BLaER1 treated with 17β-estradiol and CSF1 and Interleukin-3, amounts not matched to agents 10 nM and 100 nM (cell line): Measurements from ENCODE around the gene OPN1LW.
"Not testable (repeated sequence)": the region's sequence is repeated elsewhere in the genome, so short reads cannot be mapped to it uniquely, and the experiment has no call there.

Experiments
- H3K27ac ChIP-seq, 11 experiments: shearing (Covaris generic); formaldehyde crosslinking; 2 replicates each; pipeline ENCODE4 v1.8.1; 2022
- H3K27me3 ChIP-seq, 11 experiments: shearing (Covaris generic); formaldehyde crosslinking; 2 replicates each; pipeline ENCODE4 v1.8.1; 2022
- H3K36me3 ChIP-seq, 11 experiments: shearing (Covaris generic); formaldehyde crosslinking; 2 replicates each; pipeline ENCODE4 v1.8.1; 2022
- H3K4me1 ChIP-seq, 10 experiments: shearing (Covaris generic); formaldehyde crosslinking; 2 replicates each; pipeline ENCODE4 v1.8.1; 2022
- H3K4me2 ChIP-seq, 11 experiments: shearing (Covaris generic); formaldehyde crosslinking; 2 replicates each; pipeline ENCODE4 v1.8.1; 2022
- H3K4me3 ChIP-seq, 10 experiments: shearing (Covaris generic); formaldehyde crosslinking; 2 replicates each; pipeline ENCODE4 v1.8.1; 2022
- H3K9ac ChIP-seq, 11 experiments: shearing (Covaris generic); formaldehyde crosslinking; 2 replicates each; pipeline ENCODE4 v1.8.1; 2022
- H3K9me3 ChIP-seq, 11 experiments: shearing (Covaris generic); formaldehyde crosslinking; replicated peaks in 1 of 11; 2 replicates each; pipeline ENCODE4 v1.8.1; 2022
- H4K20me1 ChIP-seq, 11 experiments: shearing (Covaris generic); formaldehyde crosslinking; 2 replicates each; pipeline ENCODE4 v1.8.1; 2022
- Cebpa-rat ChIP-seq, 11 experiments: shearing (Covaris generic); IDR thresholded peaks; 2 replicates each; pipeline ENCODE4 v1.8.1; 2022

Gene OPN1LW

DNA sequence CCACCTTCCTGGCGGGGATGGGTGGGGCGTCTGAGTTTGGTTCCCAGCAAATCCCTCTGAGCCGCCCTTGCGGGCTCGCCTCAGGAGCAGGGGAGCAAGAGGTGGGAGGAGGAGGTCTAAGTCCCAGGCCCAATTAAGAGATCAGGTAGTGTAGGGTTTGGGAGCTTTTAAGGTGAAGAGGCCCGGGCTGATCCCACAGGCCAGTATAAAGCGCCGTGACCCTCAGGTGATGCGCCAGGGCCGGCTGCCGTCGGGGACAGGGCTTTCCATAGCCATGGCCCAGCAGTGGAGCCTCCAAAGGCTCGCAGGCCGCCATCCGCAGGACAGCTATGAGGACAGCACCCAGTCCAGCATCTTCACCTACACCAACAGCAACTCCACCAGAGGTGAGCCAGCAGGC lies at the start of gene OPN1LW:
TSS of gene OPN1LW (plus strand) at position 234 of the 400 bp plus-strand sequence. CDS start at position 275, 41 bp downstream.
- H3K9me3 ChIP-seq = peaks cover 0 to 25% (median 6%) of the 10 kb centered on the region in 11 experiments; a peak in 10 of 22 replicates
- H3K4me3 ChIP-seq, H4K20me1 ChIP-seq, H3K4me2 ChIP-seq, H3K36me3 ChIP-seq, H3K4me1 ChIP-seq, H3K27ac ChIP-seq, H3K9ac ChIP-seq: not testable (repeated sequence)
- H3K27me3 ChIP-seq = peaks cover 5 to 59% (median 40%) of the 10 kb centered on the region in 11 experiments; a peak in 21 of 22 replicates

DNA sequence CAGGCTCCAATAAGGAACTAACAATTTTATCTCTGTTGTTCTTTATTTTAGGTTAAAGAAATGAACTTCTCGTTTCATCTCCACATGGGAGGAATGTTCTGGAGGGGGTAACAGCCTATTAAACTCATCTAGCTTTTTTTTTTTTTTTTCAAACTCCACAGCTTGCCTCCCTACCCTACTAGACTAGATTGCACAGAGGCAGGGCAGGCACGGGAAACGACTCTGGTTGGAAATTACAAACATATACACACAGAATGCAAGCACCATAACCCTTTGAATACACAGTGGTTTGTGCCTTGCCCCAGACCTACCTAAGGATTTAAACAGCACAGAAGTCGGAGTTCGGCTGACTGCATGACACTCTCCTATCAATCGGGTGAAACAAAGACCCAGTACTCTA lies 49.2 kb upstream of the OPN1LW start:
- peaks cover 0 to 36% (median 14%) of the 10 kb centered on the region in 11 experiments; a peak in 14 of 22 replicates for H3K9me3 ChIP-seq
- H4K20me1 ChIP-seq = peaks cover 64 to 70% (median 70%) of the 10 kb centered on the region in 11 experiments
- no peak for TF ChIP-seq Cebpa-rat (IDR thresholded peaks at IDR 0.05)
- no peak overlapping the region; a peak in 1 of 22 replicates for H3K27ac ChIP-seq
- H3K36me3 ChIP-seq = peaks cover 0 to 21% (median 12%) of the 10 kb centered on the region in 11 experiments; a peak in 10 of 22 replicates
- peak overlapping the region in 1 of 11 experiments; percentile 32; a peak in 1 of 22 replicates for H3K9ac ChIP-seq
- H3K4me3 ChIP-seq = peak overlapping the region in 2 of 10 experiments; percentile 12 to 72; a peak in 1 of 20 replicates
- peaks cover 30 to 52% (median 35%) of the 10 kb centered on the region in 10 experiments for H3K4me1 ChIP-seq
- H3K27me3 ChIP-seq = peaks cover 78 to 91% (median 87%) of the 10 kb centered on the region in 11 experiments
- peak overlapping the region; percentile 47 to 85 (median 77); a peak in 21 of 22 replicates for H3K4me2 ChIP-seq

DNA sequence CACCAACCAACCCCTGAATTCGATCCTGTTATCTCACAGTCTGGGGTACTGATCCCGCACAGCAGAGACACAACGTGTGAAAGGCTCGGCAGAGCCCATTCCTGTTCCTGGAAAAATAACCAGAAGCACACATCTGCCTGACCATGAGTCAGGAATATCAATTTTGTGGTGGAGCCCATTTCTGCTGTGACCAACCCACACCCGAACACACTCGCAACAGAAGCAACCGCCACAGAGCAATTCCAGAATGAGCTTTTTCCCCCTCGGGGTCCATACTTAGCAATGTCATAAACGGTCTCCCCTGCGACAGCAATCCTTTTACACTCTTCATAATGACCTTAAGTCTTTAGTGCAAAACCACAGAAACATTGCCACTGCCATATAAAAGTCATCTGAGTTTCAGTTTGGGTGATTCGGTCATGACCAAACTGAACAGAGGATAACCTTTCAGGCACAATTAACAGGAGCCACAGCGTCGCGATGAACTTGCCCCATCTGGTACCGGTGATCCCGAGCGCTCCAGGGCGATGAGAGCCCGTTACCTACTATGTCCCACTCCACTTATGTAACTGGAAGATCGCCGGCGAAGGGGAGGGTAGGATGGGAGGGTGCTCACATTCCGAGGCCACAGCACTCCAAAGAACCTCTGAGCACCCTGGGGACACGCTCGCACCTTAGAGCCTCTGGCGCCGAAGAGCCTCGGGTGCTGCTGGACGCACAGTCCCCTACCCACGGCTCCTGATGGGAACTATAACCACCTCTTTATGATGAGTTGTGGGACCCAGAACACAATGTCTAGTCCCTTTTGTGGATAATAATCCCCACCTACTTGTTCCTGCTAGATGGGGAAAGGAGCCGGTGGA lies 47.7 kb upstream of the OPN1LW start:
- H3K4me3 ChIP-seq = peak overlapping the region; percentile 52 to 78 (median 71)
- peaks cover 54 to 55% (median 55%) of the 10 kb centered on the region in 11 experiments for H4K20me1 ChIP-seq

DNA sequence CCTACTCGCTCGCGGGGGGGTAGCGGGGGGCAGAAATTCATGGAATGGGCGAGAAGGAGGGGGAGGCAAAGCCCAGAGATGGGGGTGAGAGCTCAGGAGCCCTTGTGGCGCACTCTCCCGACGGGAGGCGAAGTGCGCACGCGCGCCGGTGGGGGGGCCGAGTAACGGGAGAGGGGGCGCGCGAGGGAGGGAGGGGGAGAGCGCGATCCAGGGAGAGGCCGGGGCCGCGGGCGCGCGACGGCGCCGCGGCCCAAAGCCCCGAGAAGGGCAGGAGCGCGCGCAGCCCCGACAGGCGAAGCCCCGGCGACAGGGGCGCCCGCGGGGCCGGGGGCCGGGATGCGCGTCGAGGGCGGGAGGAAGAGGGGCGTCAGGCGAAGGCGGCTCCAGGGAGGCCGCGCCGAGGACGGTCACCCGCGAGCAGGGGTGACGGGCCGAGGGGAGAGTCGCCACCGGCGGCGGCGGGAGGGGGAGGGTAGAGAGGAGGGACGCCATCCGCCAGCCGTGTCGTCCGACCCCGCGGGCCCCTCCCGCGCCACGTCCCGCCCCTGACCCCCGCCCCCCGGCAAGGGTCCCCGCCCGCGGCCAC lies 46.9 kb upstream of the OPN1LW start:
- Histone ChIP-seq H3K4me1 (peaks cover 30 to 45% (median 35%) of the 10 kb centered on the region in 10 experiments), H3K27ac (peak overlapping the region; percentile 86 to 96 (median 88)), H3K36me3 (peaks cover 0 to under 1% (median 0%) of the 10 kb centered on the region in 11 experiments; a peak in 3 of 22 replicates), H3K27me3 (peaks cover 77 to 91% (median 86%) of the 10 kb centered on the region in 11 experiments), H3K4me2 (peak overlapping the region; percentile 47 to 85 (median 77); a peak in 21 of 22 replicates), H4K20me1 (peaks cover 47 to 48% (median 47%) of the 10 kb centered on the region in 11 experiments), H3K9me3 (peaks cover 0 to 36% (median 14%) of the 10 kb centered on the region in 11 experiments; a peak in 15 of 22 replicates), H3K4me3 (peak overlapping the region; percentile 52 to 78 (median 71)), H3K9ac (peak overlapping the region; percentile 88 to 96 (median 92))
- TF ChIP-seq Cebpa-rat (IDR thresholded peaks at IDR 0.05) = no peak

More for the DNA sequence above, 47.7 kb upstream of the OPN1LW start:
- Histone ChIP-seq H3K4me1 (peaks cover 30 to 52% (median 35%) of the 10 kb centered on the region in 10 experiments), H3K27ac (peak overlapping the region; percentile 86 to 96 (median 88)), H3K36me3 (peaks cover 0 to 8% (median 4%) of the 10 kb centered on the region in 11 experiments; a peak in 9 of 22 replicates), H3K27me3 (peaks cover 78 to 91% (median 87%) of the 10 kb centered on the region in 11 experiments), H3K4me2 (peak overlapping the region; percentile 47 to 85 (median 77)), H3K9me3 (peaks cover 0 to 36% (median 14%) of the 10 kb centered on the region in 11 experiments; a peak in 14 of 22 replicates), H3K9ac (peak overlapping the region; percentile 88 to 96 (median 92))
- no peak for TF ChIP-seq Cebpa-rat (IDR thresholded peaks at IDR 0.05)

DNA sequence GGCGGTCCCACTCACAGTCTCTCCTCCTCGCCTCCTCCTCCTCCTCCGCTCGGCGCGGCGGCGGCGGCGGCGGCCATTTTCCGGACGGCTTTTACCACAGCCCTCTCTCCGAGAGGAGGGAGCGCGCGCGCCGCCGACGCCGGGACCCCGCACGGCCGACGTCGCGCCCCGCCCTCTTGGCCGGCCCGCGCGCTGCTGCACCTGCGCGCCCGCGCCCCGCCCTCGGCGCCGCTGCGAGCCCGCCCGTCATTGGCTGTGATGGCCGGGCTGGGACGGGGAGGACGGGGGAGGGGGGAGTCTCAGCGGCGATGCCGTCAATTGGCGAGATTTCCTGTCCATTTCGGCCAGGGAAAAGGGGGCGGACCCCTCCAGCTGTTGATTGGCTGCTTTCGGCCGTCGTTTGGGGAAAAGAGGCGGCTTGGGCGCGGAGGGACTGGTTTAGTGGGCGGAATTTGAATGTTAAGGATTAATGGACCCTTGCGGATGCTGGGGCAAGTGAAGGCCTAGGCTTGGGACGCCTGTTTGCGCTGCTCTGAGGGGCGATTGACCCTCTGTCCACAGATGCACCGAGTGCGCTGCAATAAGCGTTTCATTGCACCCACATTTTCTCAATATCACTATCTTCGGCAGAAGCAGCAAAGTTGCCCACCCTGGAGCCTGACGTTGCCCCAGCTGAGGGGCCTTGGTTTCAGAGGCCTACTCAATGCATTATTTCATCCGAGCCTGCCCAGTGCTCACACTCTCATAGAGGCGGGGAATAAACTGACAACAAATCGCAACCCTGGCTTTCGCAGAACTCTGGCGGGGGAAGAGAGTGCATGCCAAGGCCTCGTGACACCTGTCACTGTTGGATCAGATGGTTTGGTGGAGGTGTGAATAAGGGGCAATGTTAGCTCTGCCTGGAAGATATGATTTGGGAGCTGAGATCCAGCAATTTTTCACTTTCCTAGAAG lies 46.2 kb upstream of the OPN1LW start, which contains the start of gene MECP2:
TSS of gene MECP2 (minus strand) at position 129 of the 953 bp plus-strand sequence.
- peak within 1 kb of the TSS; percentile 52 to 78 (median 71) for H3K4me3 ChIP-seq
- peak within 1 kb of the TSS; percentile 71 to 85 (median 79) for H3K4me2 ChIP-seq
- H3K36me3 ChIP-seq = no peaks in the 10 kb centered on the region; a peak in 1 of 22 replicates
- peak within 1 kb of the TSS; percentile 86 to 96 (median 88) for H3K27ac ChIP-seq
- peaks cover 77 to 91% (median 86%) of the 10 kb centered on the region in 11 experiments for H3K27me3 ChIP-seq
- H3K4me1 ChIP-seq = peaks cover 30 to 39% (median 33%) of the 10 kb centered on the region in 10 experiments
- peaks cover 39 to 40% (median 40%) of the 10 kb centered on the region in 11 experiments for H4K20me1 ChIP-seq
- TF ChIP-seq Cebpa-rat (IDR thresholded peaks at IDR 0.05) = no peak
- peaks cover 0 to 39% (median 15%) of the 10 kb centered on the region in 11 experiments; a peak in 15 of 22 replicates for H3K9me3 ChIP-seq
- H3K9ac ChIP-seq = peak within 1 kb of the TSS; percentile 88 to 96 (median 92)

DNA sequence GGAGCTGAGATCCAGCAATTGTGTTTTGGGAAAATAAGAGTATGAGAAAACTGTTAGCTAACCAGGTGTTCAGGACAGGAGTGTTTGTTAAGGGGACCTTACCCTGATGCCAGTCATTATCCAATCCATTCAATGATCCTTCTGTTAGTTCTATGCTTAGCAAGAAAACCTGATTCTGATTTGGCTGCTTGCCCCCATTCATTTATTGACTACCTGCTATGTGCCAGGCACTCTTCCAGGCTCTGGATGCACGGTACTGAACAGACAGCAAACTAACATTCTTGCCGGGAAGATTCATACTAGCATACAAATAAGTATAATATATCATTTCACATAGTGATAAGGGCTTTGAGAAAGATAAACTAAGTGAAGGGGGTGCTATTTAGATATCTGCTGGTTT lies 45.5 kb upstream of the OPN1LW start:
- peak overlapping the region; percentile 60 to 82 (median 68); a peak in 19 of 22 replicates for H3K4me2 ChIP-seq
- H3K4me3 ChIP-seq = no peak overlapping the region
- H3K36me3 ChIP-seq = no peaks in the 10 kb centered on the region; a peak in 1 of 22 replicates
- peaks cover 26 to 34% (median 31%) of the 10 kb centered on the region in 10 experiments for H3K4me1 ChIP-seq
- 0 out of 22 replicates have a peak overlapping the region, but pooled peaks of 1 of the 11 experiments have one; percentile 22 for H3K27ac ChIP-seq
- H3K9ac ChIP-seq = peak overlapping the region in 4 of 11 experiments; percentile 61 to 64 (median 62); a peak in 5 of 22 replicates
- H3K9me3 ChIP-seq = peaks cover 0 to 41% (median 15%) of the 10 kb centered on the region in 11 experiments; a peak in 15 of 22 replicates
- peaks cover 75 to 91% (median 87%) of the 10 kb centered on the region in 11 experiments for H3K27me3 ChIP-seq
- peaks cover 32 to 33% (median 33%) of the 10 kb centered on the region in 11 experiments for H4K20me1 ChIP-seq
- TF ChIP-seq Cebpa-rat (IDR thresholded peaks at IDR 0.05) = no peak

DNA sequence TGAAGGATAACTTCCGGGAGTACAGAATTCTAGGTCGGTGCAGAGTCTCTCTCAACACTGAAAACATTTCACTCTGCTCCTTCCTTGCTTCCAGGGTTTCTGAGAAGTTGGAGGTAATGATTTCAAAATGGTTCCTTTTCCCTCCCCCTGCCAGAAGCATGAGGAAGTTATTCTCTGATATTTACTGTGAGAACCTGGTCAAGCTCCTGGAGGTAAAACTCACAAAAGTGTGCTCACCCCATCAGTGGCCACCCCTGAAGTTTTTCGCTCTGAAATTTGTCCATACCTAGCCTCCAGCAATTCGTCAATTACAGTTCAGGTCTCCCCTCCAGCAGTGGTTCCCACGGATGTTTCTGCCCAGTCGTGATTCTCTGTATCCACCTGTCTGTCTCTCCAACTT lies 30.3 kb upstream of the OPN1LW start:
- H3K36me3 ChIP-seq = no peaks in the 10 kb centered on the region
- peaks cover 0 to 15% (median 0%) of the 10 kb centered on the region in 10 experiments; a peak in 7 of 20 replicates for H3K4me1 ChIP-seq
- peaks cover 9 to 29% (median 15%) of the 10 kb centered on the region in 11 experiments; a peak in 21 of 22 replicates for H3K9me3 ChIP-seq
- H3K27ac ChIP-seq = no peak overlapping the region
- no peak overlapping the region for H3K9ac ChIP-seq
- peaks cover 91 to 100% (median 99%) of the 10 kb centered on the region in 11 experiments for H3K27me3 ChIP-seq
- TF ChIP-seq Cebpa-rat (IDR thresholded peaks at IDR 0.05) = no peak
- no peak overlapping the region for H3K4me3 ChIP-seq
- peaks cover 0 to 12% (median 0%) of the 10 kb centered on the region in 11 experiments; a peak in 1 of 22 replicates for H4K20me1 ChIP-seq
- H3K4me2 ChIP-seq = no peak overlapping the region
